Stimulated activated CD8-positive, alpha-beta memory T cell treated with anti-CD3 and anti-CD28 coated beads, Interleukin-15, amount 100 ng/mL, for 1 hour (primary cell): ENCODE results near the gene PAXIP1.
"Not testable (repeated sequence)": the region's sequence is repeated elsewhere in the genome, so short reads cannot be mapped to it uniquely, and the experiment has no call there.

Experiments
- DNase-seq: peaks from one replicate; pipeline ENCODE4 v3.0.0-alpha.2; 2020; ENCODE audit warnings: low read depth

Gene PAXIP1

GRCh38 chr7:154934353-154934952 lies 68.5 kb downstream of the PAXIP1 start:
- not testable (repeated sequence) for DNase-seq

GRCh38 chr7:154931906-154932305 lies 71.0 kb downstream of the PAXIP1 start:
- DNase-seq = no peak

GRCh38 chr7:154929006-154929726 lies 73.8 kb downstream of the PAXIP1 start:
- no peak for DNase-seq

DNA sequence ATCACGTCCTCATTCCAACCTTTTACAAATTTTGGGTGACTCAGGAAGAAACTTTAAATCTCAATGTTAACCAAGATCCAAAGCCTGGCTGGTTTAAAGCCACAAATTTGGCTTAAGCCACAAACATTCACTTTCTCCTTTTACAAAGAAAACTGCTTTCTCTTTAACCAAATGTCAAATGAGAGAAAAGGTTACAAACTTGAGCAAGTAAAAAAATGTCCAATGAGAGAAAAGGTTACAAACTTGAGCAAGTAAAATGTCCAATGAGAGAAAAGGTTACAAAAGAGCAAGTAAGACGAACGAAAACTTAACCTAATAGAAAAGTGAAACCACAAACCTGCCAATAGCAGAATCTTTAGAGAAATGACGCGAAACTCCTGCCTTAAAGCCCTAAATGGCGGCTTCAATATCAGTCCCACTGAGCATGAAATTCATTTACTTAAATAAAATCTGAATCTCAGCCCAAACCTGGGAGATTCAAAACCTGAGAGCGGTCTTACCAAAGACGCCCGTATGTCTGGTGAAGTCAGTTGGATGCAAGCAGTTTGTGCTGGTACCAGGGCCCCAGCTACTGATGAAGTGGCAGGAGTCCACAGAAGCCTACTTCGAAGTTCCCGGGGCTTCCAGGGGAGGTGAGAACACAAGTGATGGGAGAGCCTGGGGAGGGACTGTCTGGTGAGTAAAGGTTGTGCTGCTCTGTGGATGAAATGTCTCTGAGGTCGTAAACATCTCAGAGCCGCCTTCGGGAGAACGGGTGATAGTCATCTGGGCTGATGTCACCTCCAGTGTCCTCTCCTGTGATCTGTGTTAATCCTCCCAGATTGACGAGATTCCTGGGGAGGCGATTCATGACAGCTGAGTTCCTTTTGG lies 74.6 kb downstream of the PAXIP1 start:
- DNase-seq = peak; percentile 15

GRCh38 chr7:154927624-154928125 lies 75.2 kb downstream of the PAXIP1 start:
- peak; percentile 75 for DNase-seq

DNA sequence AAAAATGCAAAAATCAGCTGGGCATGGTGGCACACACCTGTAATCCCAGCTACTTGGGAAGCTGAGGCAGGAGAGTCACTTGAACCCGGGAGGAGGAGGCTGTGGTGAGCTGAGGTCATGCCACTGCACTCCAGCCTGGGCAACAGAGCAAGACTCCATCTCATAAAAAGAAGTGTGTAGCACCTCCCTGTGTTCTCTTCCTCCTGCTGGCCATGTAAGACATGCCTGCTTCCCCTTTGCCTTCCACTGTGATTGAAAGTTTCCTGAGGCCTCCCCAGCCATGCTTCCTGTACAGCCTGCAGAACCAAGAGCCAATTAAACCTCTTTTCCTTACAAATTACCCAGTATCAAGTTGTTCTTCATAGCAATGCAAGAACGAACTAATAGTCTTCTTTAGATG lies 80.5 kb downstream of the PAXIP1 start:
- not testable (repeated sequence) for DNase-seq

DNA sequence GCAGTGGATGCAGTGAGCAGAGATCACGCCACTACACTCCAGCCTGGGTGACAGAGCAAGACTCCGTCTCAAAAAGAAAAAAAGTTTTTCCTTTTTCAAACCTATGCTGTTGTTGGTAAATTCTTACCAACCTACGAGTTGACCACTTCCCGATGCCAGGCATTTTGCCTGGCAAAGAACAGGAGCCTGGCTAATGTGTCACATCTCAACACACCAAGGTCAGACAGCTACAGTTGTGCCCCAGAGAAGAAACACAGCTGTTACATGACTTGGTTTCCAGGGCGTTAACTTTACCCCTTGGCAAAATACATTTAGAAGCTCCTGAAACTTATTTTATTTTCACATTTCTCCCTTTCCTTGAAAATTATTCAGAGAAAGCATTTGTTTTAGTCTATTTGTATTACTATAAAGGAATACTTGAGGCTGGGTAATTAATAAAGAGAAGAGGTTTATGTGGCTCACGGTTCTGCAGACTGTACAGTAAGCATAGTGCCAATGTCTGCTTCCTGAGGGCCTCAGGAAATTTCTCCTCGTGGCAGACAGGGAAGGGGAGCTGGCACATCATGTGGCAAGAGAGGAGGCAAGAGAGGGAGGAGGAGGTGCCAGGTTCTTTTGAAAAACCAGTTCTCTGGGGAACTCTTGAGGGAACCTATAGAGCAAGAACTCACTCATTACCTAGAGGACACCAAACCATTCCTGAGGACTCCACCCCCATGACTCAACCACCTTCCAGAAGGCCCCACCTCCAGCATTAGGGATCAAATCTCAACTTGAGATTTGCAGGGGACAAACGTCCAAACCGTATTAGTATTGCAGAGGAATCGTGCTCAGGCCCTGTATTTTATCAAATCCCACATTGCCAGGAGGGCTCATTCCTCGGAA lies 83.3 kb downstream of the PAXIP1 start:
- DNase-seq = no peak

DNA sequence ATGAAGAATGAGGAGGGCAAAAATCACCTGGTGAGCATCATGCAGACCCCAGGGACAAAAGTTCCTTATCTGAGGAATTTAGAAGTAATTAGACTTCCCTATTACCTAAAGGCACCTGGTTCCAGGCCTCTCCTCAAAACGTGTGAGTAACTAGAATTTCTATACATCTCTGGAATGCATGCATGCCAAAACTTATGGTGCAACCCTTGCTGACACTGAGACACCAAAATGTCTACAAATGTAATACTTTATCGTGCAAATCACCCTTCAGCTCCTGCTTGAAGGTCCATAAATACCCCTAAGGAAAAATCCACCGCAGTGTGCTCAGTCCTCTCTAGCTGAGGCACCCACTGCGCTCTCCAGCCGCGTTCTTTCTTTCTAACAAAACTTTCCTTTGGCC lies 84.2 kb downstream of the PAXIP1 start:
- no peak for DNase-seq

DNA sequence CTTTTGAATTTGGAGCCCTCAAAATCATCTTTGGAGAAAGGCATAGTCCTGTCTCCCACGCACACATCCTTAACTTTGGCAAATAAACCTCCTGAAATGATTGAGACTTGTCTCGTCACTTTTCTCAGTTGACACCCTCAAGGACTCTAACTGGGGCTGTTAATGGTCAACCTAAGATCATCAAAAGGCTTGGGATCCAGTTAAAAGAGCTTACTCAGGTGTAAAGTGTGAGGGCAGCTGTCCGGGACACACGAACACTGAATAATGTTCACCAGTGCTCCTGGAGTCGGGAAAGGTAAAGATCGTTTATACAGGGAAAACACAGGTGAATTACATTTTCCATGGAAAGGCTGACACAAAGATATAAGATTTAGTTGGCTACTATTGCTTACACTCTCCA lies 84.7 kb downstream of the PAXIP1 start:
- no peak for DNase-seq

GRCh38 chr7:154917808-154918160 lies 85.1 kb downstream of the PAXIP1 start:
- DNase-seq = no peak

- no peak for DNase-seq
These were observed 85.8 kb downstream of the PAXIP1 start for GRCh38 chr7:154916856-154917807.

- DNase-seq = no peak
These were observed 86.5 kb downstream of the PAXIP1 start for GRCh38 chr7:154916381-154916780.

GRCh38 chr7:154915600-154915999 lies 87.3 kb downstream of the PAXIP1 start:
- DNase-seq = no peak

DNA sequence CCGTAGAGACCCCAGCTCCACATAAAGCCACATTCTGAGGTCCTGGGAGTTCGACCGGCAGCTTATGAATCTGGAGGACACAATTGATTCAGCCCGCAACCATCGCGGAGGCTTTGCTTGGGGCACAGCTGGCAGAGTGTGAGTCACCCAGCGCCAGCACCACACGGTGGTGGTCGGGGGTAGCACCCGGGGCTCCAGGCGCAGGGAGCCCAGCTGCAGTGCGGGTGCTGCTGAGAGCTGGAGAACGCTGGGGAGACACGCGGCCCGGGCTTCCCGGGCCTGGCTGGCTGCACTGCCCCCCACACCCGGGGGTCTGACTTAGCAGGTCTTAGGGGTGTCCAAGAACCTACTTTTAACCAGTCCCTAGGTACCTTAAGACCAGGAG lies 87.9 kb downstream of the PAXIP1 start:
- no peak for DNase-seq

GRCh38 chr7:154914308-154914995 lies 88.5 kb downstream of the PAXIP1 start:
- no peak for DNase-seq

- peak; percentile 91 for DNase-seq
These were observed 89.2 kb downstream of the PAXIP1 start for GRCh38 chr7:154913638-154914307.

GRCh38 chr7:154912871-154913637 lies 89.9 kb downstream of the PAXIP1 start:
- no peak for DNase-seq

DNA sequence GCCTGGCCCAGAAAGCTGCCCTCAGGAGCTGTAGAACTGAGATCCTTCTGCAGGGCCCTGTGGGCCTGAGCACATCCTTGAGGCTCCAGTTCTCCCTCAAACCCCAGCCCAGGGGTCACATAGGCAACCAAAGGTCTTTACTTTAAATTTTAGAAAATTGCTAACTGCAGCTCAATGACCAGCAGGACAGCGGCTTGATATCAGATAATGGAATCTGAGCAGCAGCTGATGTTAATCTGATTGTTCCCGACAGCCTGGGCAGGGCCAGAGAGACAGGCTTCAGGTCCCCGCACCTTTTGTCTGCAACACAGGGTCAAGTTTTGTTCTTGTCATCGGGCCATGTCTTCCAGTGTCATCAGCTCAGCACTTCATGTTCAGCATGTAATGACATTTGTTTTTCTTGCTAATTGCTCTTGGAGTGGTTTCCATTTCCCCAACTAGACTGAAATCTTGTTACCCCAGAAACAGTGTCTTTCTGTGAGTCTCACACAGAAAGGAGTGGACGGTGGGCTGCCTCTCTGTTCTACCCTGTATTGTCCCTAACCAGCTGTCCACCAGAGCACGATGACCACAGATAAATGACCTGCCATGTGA lies 91.0 kb downstream of the PAXIP1 start:
- DNase-seq = no peak
